H1 (cell line): ENCODE data around the gene SORL1-AS1.
"Not testable (repeated sequence)": the region's sequence is repeated elsewhere in the genome, so short reads cannot be mapped to it uniquely, and the experiment has no call there.

Source experiments
- CTCF ChIA-PET: fragments of 300-600 bp; sonication (Branson Sonifier 250); formaldehyde crosslinking; loops from one replicate; lab custom pipeline; 2021; ENCODE audit not compliant: partially characterized antibody; lab: Charles Lee
- POLR2A ChIA-PET: fragments of 300-600 bp; sonication (Branson Sonifier 250); formaldehyde crosslinking; loops from one replicate; lab custom pipeline; 2021; ENCODE audit warnings: inconsistent platforms; ENCODE audit not compliant: partially characterized antibody; lab: Charles Lee
- DNase-seq, 2 experiments: peaks; one replicate each; pipeline versions ENCODE4 v3.0.0 to v3.0.0-alpha.2; 2010 to 2022; ENCODE audit warnings: low spot score in 2 of 2, low read depth in 1 of 2, mixed read lengths in 1 of 2
- FAIRE-seq: peaks from 2 replicates; lab custom pipeline; 2011; peaks lifted over from hg19 to GRCh38; lab: Jason Lieb, UNC
- H2AFZ ChIP-seq: 2 replicates; pipeline ENCODE4 v1.8.1; 2012; ENCODE audit warnings: low read length, inconsistent platforms
- H2AK5ac ChIP-seq: 2 replicates; pipeline ENCODE4 v1.6.1; 2013; ENCODE audit warnings: low read depth, low read length
- H2BK120ac ChIP-seq: replicated peaks from 2 replicates; pipeline ENCODE3; 2013; ENCODE audit warnings: low read depth, low read length, inconsistent platforms
- H2BK12ac ChIP-seq: 2 replicates; pipeline ENCODE4 v1.6.1; 2013; ENCODE audit warnings: low read depth, low read length
- H2BK15ac ChIP-seq: 2 replicates; pipeline ENCODE4 v1.6.1; 2013; ENCODE audit warnings: low read length
- H2BK20ac ChIP-seq: 2 replicates; pipeline ENCODE4 v1.6.1; 2013; ENCODE audit warnings: low read length
- H2BK5ac ChIP-seq: 2 replicates; pipeline ENCODE4 v1.6.1; 2013; ENCODE audit warnings: low read depth, low read length
- H3K14ac ChIP-seq: 2 replicates; pipeline ENCODE4 v1.6.1; 2013; ENCODE audit warnings: inconsistent platforms; ENCODE audit not compliant: insufficient read length
- H3K18ac ChIP-seq: 2 replicates; pipeline ENCODE4 v1.6.1; 2013; ENCODE audit warnings: low read length; ENCODE audit errors: extremely low read depth
- H3K23ac ChIP-seq: 2 replicates; pipeline ENCODE4 v1.6.1; 2013; ENCODE audit warnings: inconsistent platforms; ENCODE audit not compliant: insufficient read length
- H3K23me2 ChIP-seq: 2 replicates; pipeline ENCODE4 v1.6.1; 2013; ENCODE audit warnings: low read depth, low read length
- H3K27ac ChIP-seq: 2 replicates; pipeline ENCODE4 v1.6.1; 2011; ENCODE audit warnings: low read depth, low read length, inconsistent platforms
- H3K27me3 ChIP-seq, 4 experiments: replicated peaks in 1 of 4; 1 replicate in 1 of 4; 2 replicates in 3 of 4; pipeline versions ENCODE4 v1.6.1 to v1.8.1; 2011 to 2013; ENCODE audit warnings: low read length in 3 of 4, mild to moderate bottlenecking in 3 of 4, inconsistent platforms in 2 of 4, mixed read lengths in 2 of 4, moderate library complexity in 1 of 4; ENCODE audit not compliant: control insufficient read depth in 3 of 4, insufficient read depth in 3 of 4; ENCODE audit errors: extremely low read depth in 1 of 4
- H3K36me3 ChIP-seq, 4 experiments: 2 replicates each; pipeline versions ENCODE4 v1.6.1 to v1.8.1; 2011 to 2013; ENCODE audit warnings: mild to moderate bottlenecking in 4 of 4, low read length in 3 of 4, moderate library complexity in 2 of 4, control low read depth in 1 of 4, inconsistent platforms in 1 of 4; ENCODE audit not compliant: insufficient read depth in 4 of 4, control insufficient read depth in 2 of 4
- H3K4ac ChIP-seq: replicated peaks from 2 replicates; pipeline ENCODE3; 2013; ENCODE audit warnings: low read length, low read depth, mixed read lengths, inconsistent platforms; ENCODE audit not compliant: insufficient read length
- H3K4me1 ChIP-seq, 4 experiments: replicated peaks in 1 of 4; 1 replicate in 1 of 4; 2 replicates in 3 of 4; pipeline versions ENCODE4 v1.6.1 to v1.8.1; 2011 to 2013; ENCODE audit warnings: low read length in 3 of 4, inconsistent platforms in 2 of 4, mixed read lengths in 1 of 4; ENCODE audit not compliant: insufficient read depth in 4 of 4, control insufficient read depth in 3 of 4
- H3K4me2 ChIP-seq, 2 experiments: 2 replicates each; pipeline versions ENCODE4 v1.6.1 to v1.8.1; 2011 to 2013; ENCODE audit warnings: low read depth in 2 of 2, low read length in 2 of 2, control low read depth in 1 of 2, inconsistent platforms in 1 of 2, mild to moderate bottlenecking in 1 of 2; ENCODE audit not compliant: insufficient read depth in 1 of 2
- H3K4me3 ChIP-seq, 4 experiments: fragments of 200-600, 300-600 bp in 1 of 4; sonication (generic), shearing (Covaris generic), sonication (Bioruptor Twin) in 1 of 4; 2 replicates each; pipeline versions ENCODE4 v1.5.1 to v1.8.1; 2011 to 2016; ENCODE audit warnings: low read length in 4 of 4, low read depth in 3 of 4, control low read depth in 2 of 4, inconsistent platforms in 2 of 4, mild to moderate bottlenecking in 2 of 4, mixed read lengths in 1 of 4, moderate library complexity in 1 of 4; ENCODE audit not compliant: insufficient read depth in 2 of 4; ENCODE audit errors: extremely low read depth in 1 of 4
- H3K56ac ChIP-seq: replicated peaks from 2 replicates; pipeline ENCODE3; 2013; ENCODE audit warnings: low read depth, mild to moderate bottlenecking, mixed read lengths, low read length, inconsistent platforms; ENCODE audit not compliant: insufficient read length
- H3K79me1 ChIP-seq: 2 replicates; pipeline ENCODE4 v1.6.1; 2013; ENCODE audit warnings: low read depth, low read length, control low read depth
- H3K79me2 ChIP-seq, 2 experiments: 2 replicates each; pipeline versions ENCODE4 v1.6.1 to v1.8.1; 2012 to 2013; ENCODE audit warnings: low read length in 2 of 2, mild to moderate bottlenecking in 2 of 2, inconsistent platforms in 1 of 2; ENCODE audit not compliant: insufficient read depth in 2 of 2, control insufficient read depth in 1 of 2
- H3K9ac ChIP-seq, 4 experiments: replicated peaks in 1 of 4; 1 replicate in 1 of 4; 2 replicates in 3 of 4; pipeline versions ENCODE4 v1.6.1 to v1.8.1; 2011 to 2013; ENCODE audit warnings: low read depth in 3 of 4, low read length in 3 of 4, control low read depth in 2 of 4, mild to moderate bottlenecking in 2 of 4, moderate library complexity in 2 of 4, inconsistent platforms in 1 of 4; ENCODE audit errors: extremely low read depth in 1 of 4
- H3K9me3 ChIP-seq, 2 experiments: 2 replicates each; pipeline versions ENCODE4 v1.6.1 to v1.8.1; 2012 to 2013; ENCODE audit warnings: mild to moderate bottlenecking in 2 of 2, moderate library complexity in 2 of 2, control low read depth in 1 of 2, inconsistent platforms in 1 of 2, low read depth in 1 of 2, low read length in 1 of 2, mixed read lengths in 1 of 2; ENCODE audit not compliant: insufficient read depth in 2 of 2
- H4K20me1 ChIP-seq, 2 experiments: replicated peaks in 1 of 2; 2 replicates each; pipeline versions ENCODE3 to v1.8.1; 2011 to 2013; ENCODE audit warnings: inconsistent platforms in 2 of 2, low read length in 2 of 2, mild to moderate bottlenecking in 1 of 2; ENCODE audit not compliant: insufficient read depth in 2 of 2, control insufficient read depth in 1 of 2
- H4K5ac ChIP-seq: 2 replicates; pipeline ENCODE4 v1.6.1; 2013; ENCODE audit warnings: low read length, low read depth, mixed read lengths, inconsistent platforms; ENCODE audit not compliant: insufficient read length
- H4K8ac ChIP-seq: 2 replicates; pipeline ENCODE4 v1.8.0; 2013; ENCODE audit warnings: mild to moderate bottlenecking, moderate library complexity, low read length, inconsistent platforms; ENCODE audit not compliant: insufficient read depth; ENCODE audit errors: extremely low read depth
- H4K91ac ChIP-seq: replicated peaks from 2 replicates; pipeline ENCODE3; 2013; ENCODE audit warnings: low read length, mixed read lengths, inconsistent platforms; ENCODE audit not compliant: insufficient read length
- WGBS, 2 experiments: shearing (Covaris generic) in 1 of 2; methylation state at CpG; one replicate each; pipeline versions ENCODE4 v1.1.6 to v1.1.7; 2013 to 2015; ENCODE audit warnings: low lambda C conversion rate in 2 of 2, mixed read lengths in 2 of 2, inconsistent platforms in 1 of 2, low coverage in 1 of 2, missing lambda C conversion rate in 1 of 2; ENCODE audit not compliant: insufficient replicate concordance in 2 of 2, insufficient coverage in 1 of 2, insufficient read length in 1 of 2; ENCODE audit errors: extremely low coverage in 1 of 2, missing lambda C conversion rate in 1 of 2; 5-methylcytosine and 5-hydroxymethylcytosine counted together

The SORL1-AS1 gene

DNA sequence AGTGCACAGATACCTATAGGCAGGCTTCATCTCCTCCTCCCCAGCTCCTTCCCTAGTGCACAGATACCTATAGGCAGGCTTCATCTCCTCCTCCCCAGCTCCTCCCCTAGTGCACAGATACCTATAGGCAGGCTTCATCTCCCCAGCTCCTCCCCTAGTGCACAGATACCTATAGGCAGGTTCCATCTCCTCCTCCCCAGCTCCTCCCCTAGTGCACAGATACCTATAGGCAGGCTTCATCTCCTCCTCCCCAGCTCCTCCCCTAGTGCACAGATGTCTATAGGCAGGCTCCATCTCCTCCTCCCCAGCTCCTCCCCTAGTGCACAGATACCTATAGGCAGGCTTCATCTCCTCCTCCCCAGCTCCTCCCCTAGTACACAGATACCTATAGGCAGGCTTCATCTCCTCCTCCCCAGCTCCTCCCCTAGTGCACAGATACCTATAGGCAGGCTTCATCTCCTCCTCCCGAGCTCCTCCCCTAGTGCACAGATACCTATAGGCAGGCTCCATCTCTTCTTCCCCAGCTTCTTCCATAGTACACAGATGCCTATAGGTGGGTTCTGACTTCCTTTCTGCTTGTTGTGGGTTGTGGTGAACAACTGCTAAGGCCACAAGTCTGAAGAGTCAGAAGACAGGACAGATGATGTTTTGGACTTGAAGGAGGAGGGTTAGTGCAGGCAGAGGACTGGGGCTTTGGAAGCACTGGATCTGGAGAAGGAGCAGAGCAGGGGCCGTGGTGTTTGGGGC, 28.9 kb upstream of the SORL1-AS1 start:
- FAIRE-seq, H2BK120ac ChIP-seq, H3K9me3 ChIP-seq, H4K8ac ChIP-seq, H3K27ac ChIP-seq, H2BK15ac ChIP-seq, H4K20me1 ChIP-seq, H3K27me3 ChIP-seq, H3K4me3 ChIP-seq, H3K9ac ChIP-seq, H3K56ac ChIP-seq, H3K4me2 ChIP-seq, H3K36me3 ChIP-seq, DNase-seq, H3K23me2 ChIP-seq, H3K4ac ChIP-seq, H2AFZ ChIP-seq, H4K5ac ChIP-seq, H3K14ac ChIP-seq: not testable (repeated sequence)
- Histone ChIP-seq H3K79me1 (peaks cover 13% of the 10 kb centered on the region), H3K23ac (peak overlapping the region; percentile 59), H2BK12ac (0 out of 2 replicates have a peak overlapping the region, but pooled peaks have one; percentile 86), H4K91ac (peak overlapping the region; percentile 37), H3K18ac (peak overlapping the region; percentile 63; the same call in 1 of the 2 replicates), H2BK5ac (peak overlapping the region; percentile 20; the same call in 1 of the 2 replicates), H3K79me2 (peaks cover 0 to 36% of the 10 kb centered on the region in 2 experiments; a peak in 2 of 4 replicates), H3K4me1 (peaks cover 14 to 28% (median 27%) of the 10 kb centered on the region in 4 experiments), H2BK20ac (0 out of 2 replicates have a peak overlapping the region, but pooled peaks have one; percentile 6), H2AK5ac (peak overlapping the region; percentile 77; the same call in 1 of the 2 replicates)
- CTCF ChIA-PET, result interaction anchor here (0.6 to 2.0 kb wide), 2 partner anchors 18 to 549 kb away, joined by 3 to 11 read pairs; no protein-coding TSS in a partner anchor
- POLR2A ChIA-PET, result interaction anchor here (1.0 kb wide), 1 partner anchor 9 kb away, joined by 3 read pairs; no protein-coding TSS in a partner anchor
- WGBS, 2 experiments, result 91% methylated on average over 2 of the region's 2 CpGs; no CpG with 5 or more reads in 1 of the 2 experiments
